GM19025 (cell line): ENCODE measurements around the gene HEMGN.

ENCODE experiments used
- ATAC-seq: cut with Tn5 transposase; IDR thresholded peaks from one replicate; pipeline ENCODE4 v1.9.1; 2021; ENCODE audit warnings: mild to moderate bottlenecking, low read depth, moderate library complexity; ENCODE audit not compliant: unreplicated experiment

The HEMGN gene

GRCh38 chr9:97903177-97903576 lies 34.8 kb downstream of the HEMGN start:
- ATAC-seq: no peak

GRCh38 chr9:97900738-97901565 lies 37.0 kb downstream of the HEMGN start:
- no peak for ATAC-seq

GRCh38 chr9:97900103-97900737 lies 37.8 kb downstream of the HEMGN start:
- ATAC-seq: no peak

- no peak for ATAC-seq
These were observed 42.2 kb downstream of the HEMGN start for GRCh38 chr9:97895695-97896332.

- ATAC-seq: no peak
These were observed 42.8 kb downstream of the HEMGN start for GRCh38 chr9:97895211-97895610.

- no peak for ATAC-seq
These were observed 45.6 kb downstream of the HEMGN start for GRCh38 chr9:97892421-97892820.

GRCh38 chr9:97891736-97892135 lies 46.2 kb downstream of the HEMGN start:
- no peak for ATAC-seq

GRCh38 chr9:97889941-97890887 lies 47.8 kb downstream of the HEMGN start:
- no peak for ATAC-seq

- ATAC-seq: no peak
These were observed 57.6 kb downstream of the HEMGN start for GRCh38 chr9:97880336-97880735.
